Bronchial epithelial cell (primary cell): Measurements from ENCODE around the gene TMSB4X. TPM values are rescaled to one million over a fixed set of nuclear protein-coding genes. Genes with fewer than 3 reads are reported as not detected.

ENCODE experiments used
- DNase-seq: peaks from one replicate; pipeline ENCODE4 v3.0.0-alpha.2; 2010; ENCODE audit warnings: low read depth
- FAIRE-seq: peaks from 2 replicates; lab custom pipeline; 2011; peaks lifted over from hg19 to GRCh38; lab: Jason Lieb, UNC
- H3K27me3 ChIP-seq: 2 replicates; pipeline ENCODE4 v1.5.1; 2011; ENCODE audit warnings: low read length; ENCODE audit not compliant: control insufficient read depth, insufficient read depth
- H3K36me3 ChIP-seq: 2 replicates; pipeline ENCODE4 v1.5.1; 2011; ENCODE audit warnings: low read length; ENCODE audit not compliant: control insufficient read depth, insufficient read depth
- H3K4me3 ChIP-seq: 2 replicates; pipeline ENCODE4 v1.5.1; 2011; ENCODE audit warnings: mild to moderate bottlenecking, low read depth, low read length, control low read depth
- CTCF ChIP-seq: IDR thresholded peaks from 2 replicates; pipeline ENCODE4 v1.5.1; 2011; ENCODE audit warnings: mild to moderate bottlenecking, moderate library complexity, low read length, control low read depth, inconsistent platforms; ENCODE audit not compliant: insufficient read depth, severe bottlenecking
- total RNA-seq: library from RNA; depleted of rRNA; stranded (reverse); fragments of >200 nt; gene quantifications from 2 replicates; pipeline ENCODE4 v1.2.1, GENCODE V29; 2014

TMSB4X gene
- total RNA-seq, 1 donor from 2014 or later, result 3,174 TPM

- FAIRE-seq (no peak), DNase-seq (no peak)
These were observed 48.7 kb downstream of the TMSB4X start for GRCh38 chrX:13023567-13023966.

DNA sequence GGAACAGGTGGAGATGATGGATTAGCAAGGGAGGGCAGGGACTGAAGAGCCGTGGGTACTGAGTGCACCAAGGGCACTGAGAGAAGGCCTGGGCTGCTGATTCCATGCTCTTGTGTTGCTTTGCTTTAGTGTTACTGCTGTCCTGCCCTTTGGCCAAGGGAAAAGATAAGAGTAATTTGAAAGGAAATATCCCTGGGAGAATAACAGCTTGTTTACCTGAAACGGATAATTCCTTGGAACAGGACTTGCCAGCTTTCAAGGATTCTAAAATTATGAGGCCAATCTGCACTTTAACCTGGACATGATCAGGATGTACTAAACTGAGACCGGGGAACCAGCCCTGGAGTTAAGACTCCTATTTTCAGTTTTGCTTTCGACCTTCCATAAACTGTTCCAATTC, 49.1 kb downstream of the TMSB4X start:
- FAIRE-seq (no peak), DNase-seq (no peak)
- Histone ChIP-seq H3K36me3 (no peaks in the 10 kb centered on the region), H3K4me3 (no peak overlapping the region), H3K27me3 (no peaks in the 10 kb centered on the region)
- no peak for TF ChIP-seq CTCF

More at GRCh38 chrX:13023567-13023966, 48.7 kb downstream of the TMSB4X start:
- H3K36me3 ChIP-seq, result no peaks in the 10 kb centered on the region
- H3K27me3 ChIP-seq, result no peaks in the 10 kb centered on the region
- no peak overlapping the region for H3K4me3 ChIP-seq
- no peak for TF ChIP-seq CTCF

DNA sequence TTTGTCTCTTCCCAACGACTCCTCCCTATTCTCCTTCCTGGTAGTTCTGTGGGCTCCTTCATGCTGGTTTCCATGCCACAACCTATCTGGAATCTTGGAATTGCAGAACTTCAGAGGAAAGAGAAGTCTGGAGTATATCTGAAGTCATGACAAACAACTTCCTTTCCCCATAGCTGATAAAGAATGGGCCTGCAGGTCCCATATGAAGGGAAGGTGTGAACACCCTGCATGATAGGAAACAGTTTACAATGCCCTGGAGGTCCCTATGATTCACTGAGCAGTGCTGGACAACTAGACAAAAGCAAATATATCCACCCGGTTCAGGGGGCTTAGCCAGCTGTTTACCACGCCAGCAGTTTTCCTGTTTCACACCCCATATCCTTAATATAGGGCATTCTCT, 50.1 kb downstream of the TMSB4X start:
- TF ChIP-seq CTCF, result no peak
- Histone ChIP-seq H3K27me3 (no peaks in the 10 kb centered on the region), H3K36me3 (no peaks in the 10 kb centered on the region), H3K4me3 (no peak overlapping the region)
- FAIRE-seq, result no peak
- no peak for DNase-seq

Other genes with a start within 250 kb of the TMSB4X start
- gene PRPS2, start 183.7 kb upstream of the TMSB4X start, total RNA-seq, result 36.1 and 38.0 TPM in 2 replicates
- not detected in 2 replicates for gene TLR7, start 108.0 kb upstream of the TMSB4X start, total RNA-seq
- not detected in 2 replicates for gene TLR8, start 68.5 kb upstream of the TMSB4X start, total RNA-seq
- not detected in 2 replicates for gene FAM9C, start 69.5 kb downstream of the TMSB4X start, total RNA-seq